Small intestine (tissue), 7 donors: ENCODE data around the gene PHLDA3. TPM values are rescaled to one million over a fixed set of nuclear protein-coding genes. Genes with fewer than 3 reads are reported as not detected.
A peak's percentile ranks its signal among the peaks of the same experiment; 100 is the strongest.
"Not testable (repeated sequence)": the region's sequence is repeated elsewhere in the genome, so short reads cannot be mapped to it uniquely, and the experiment has no call there.

Experiments used
- DNase-seq, 2 donors: peaks; one replicate each; pipeline versions ENCODE4 v3.0.0 to v3.0.0-alpha.2; 2013
- FAIRE-seq: peaks from 2 replicates; lab custom pipeline; 2012; peaks lifted over from hg19 to GRCh38; lab: Jason Lieb, UNC
- H3K27ac ChIP-seq, 3 donors: one replicate each; pipeline ENCODE4 v1.5.1; 2013; ENCODE audit warnings: low read length in 2 of 3, mild to moderate bottlenecking in 2 of 3, control low read depth in 1 of 3, inconsistent platforms in 1 of 3, low read depth in 1 of 3, moderate library complexity in 1 of 3
- H3K27me3 ChIP-seq, 3 donors: one replicate each; pipeline ENCODE4 v1.6.1; 2013; ENCODE audit warnings: low read length in 3 of 3, inconsistent platforms in 1 of 3; ENCODE audit not compliant: control insufficient read depth in 3 of 3, insufficient read depth in 3 of 3
- H3K36me3 ChIP-seq, 3 donors: one replicate each; pipeline ENCODE4 v1.6.1; 2013; ENCODE audit warnings: low read length in 3 of 3, inconsistent platforms in 1 of 3, low read depth in 1 of 3, mild to moderate bottlenecking in 1 of 3, moderate library complexity in 1 of 3; ENCODE audit not compliant: control insufficient read depth in 3 of 3, insufficient read depth in 2 of 3
- H3K4me1 ChIP-seq, 3 donors: one replicate each; pipeline ENCODE4 v1.6.1; 2013; ENCODE audit warnings: low read length in 2 of 3, inconsistent platforms in 1 of 3, low read depth in 1 of 3, mild to moderate bottlenecking in 1 of 3, moderate library complexity in 1 of 3; ENCODE audit not compliant: control insufficient read depth in 3 of 3, insufficient read depth in 2 of 3
- H3K4me3 ChIP-seq, 3 donors: one replicate each; pipeline ENCODE4 v1.5.1; 2013; ENCODE audit warnings: low read length in 3 of 3, control low read depth in 1 of 3, inconsistent platforms in 1 of 3, low read depth in 1 of 3, mild to moderate bottlenecking in 1 of 3, moderate library complexity in 1 of 3
- H3K9me3 ChIP-seq, 2 donors: one replicate each; pipeline ENCODE4 v1.6.1; 2013; ENCODE audit warnings: low read depth in 1 of 2, low read length in 1 of 2; ENCODE audit not compliant: control insufficient read depth in 2 of 2, insufficient read depth in 1 of 2
- WGBS, 3 donors: extraction: QIAGEN DNeasy Blood & Tissue Kit; methylation state at CpG; one replicate each; pipeline ENCODE4 v1.1.7; 2013; 5-methylcytosine and 5-hydroxymethylcytosine counted together
- polyA plus RNA-seq, 4 donors: library from polyadenylated mRNA; stranded (reverse) in 3 of 4; unstranded in 1 of 4; fragments of 200-250 nt in 3 of 4; fragments of 120-200 nt in 1 of 4; gene quantifications; one replicate each; pipeline versions ENCODE4 v1.2.1 to v1.2.3, GENCODE V29; 2013
- donor health status: healthy with polysubstance abuse.
- donor health status: control.
- donor health status: control.
- donor health status: Bipolar disorder and iron deficiency.
- donor health status: healthy.

PHLDA3 gene
- polyA plus RNA-seq, 4 donors = 0.89 to 13.3 (median 5.0) TPM

GRCh38 chr1:201472321-201472720 is 3.3 kb upstream of the PHLDA3 start:
- peaks cover 0 to 25% (median 4%) of the 10 kb centered on the region in 3 donors for H3K27me3 ChIP-seq
- DNase-seq, H3K9me3 ChIP-seq, H3K4me3 ChIP-seq, FAIRE-seq, H3K27ac ChIP-seq, H3K36me3 ChIP-seq: not testable (repeated sequence)
- H3K4me1 ChIP-seq = peaks cover 0 to 38% (median 0%) of the 10 kb centered on the region in 3 donors
- WGBS, 3 donors = 93 to 95% (median 94%) methylated on average over 8 of the region's 8 CpGs

DNA sequence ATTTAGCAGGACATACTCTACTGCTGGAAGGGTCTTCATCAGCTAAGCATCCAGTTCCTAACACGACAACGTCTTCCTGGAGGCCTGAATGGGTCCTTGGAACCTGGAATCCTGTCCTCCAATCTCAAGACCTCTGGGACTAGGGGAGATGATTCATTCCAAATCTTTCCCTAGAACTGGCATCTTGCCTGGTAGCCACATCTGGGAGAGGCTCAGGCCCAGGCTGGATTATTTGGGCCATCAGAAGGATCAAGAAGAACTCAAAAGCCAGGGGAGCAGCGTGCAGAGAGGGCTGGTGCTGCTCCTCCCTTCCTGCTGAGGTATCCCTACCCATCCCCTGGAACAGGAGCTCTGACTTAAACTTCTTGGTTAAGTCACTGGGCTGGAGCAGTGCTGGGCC is 2.8 kb upstream of the PHLDA3 start:
- DNase-seq (no peak), FAIRE-seq (no peak)
- H3K27ac ChIP-seq = no peak overlapping the region
- no peaks in the 10 kb centered on the region for H3K36me3 ChIP-seq
- 75 to 89% (median 83%) methylated on average over 3 of the region's 3 CpGs for WGBS, 3 donors
- H3K4me3 ChIP-seq = no peak overlapping the region
- peaks cover 0 to 37% (median 0%) of the 10 kb centered on the region in 3 donors for H3K4me1 ChIP-seq
- peaks cover 0 to 25% (median 4%) of the 10 kb centered on the region in 3 donors for H3K27me3 ChIP-seq
- H3K9me3 ChIP-seq = no peaks in the 10 kb centered on the region

GRCh38 chr1:201470581-201470980 is 1.6 kb upstream of the PHLDA3 start:
- Histone ChIP-seq H3K4me1 (peaks cover 0 to 26% (median 0%) of the 10 kb centered on the region in 3 donors), H3K36me3 (peaks cover 0 to 4% (median 0%) of the 10 kb centered on the region in 3 donors), H3K27me3 (peaks cover 0 to 25% (median 4%) of the 10 kb centered on the region in 3 donors), H3K4me3 (no peak overlapping the region), H3K27ac (no peak overlapping the region), H3K9me3 (no peaks in the 10 kb centered on the region)
- DNase-seq = no peak
- FAIRE-seq = no peak
- 45 to 77% (median 72%) methylated on average over 4 of the region's 4 CpGs for WGBS, 3 donors

DNA sequence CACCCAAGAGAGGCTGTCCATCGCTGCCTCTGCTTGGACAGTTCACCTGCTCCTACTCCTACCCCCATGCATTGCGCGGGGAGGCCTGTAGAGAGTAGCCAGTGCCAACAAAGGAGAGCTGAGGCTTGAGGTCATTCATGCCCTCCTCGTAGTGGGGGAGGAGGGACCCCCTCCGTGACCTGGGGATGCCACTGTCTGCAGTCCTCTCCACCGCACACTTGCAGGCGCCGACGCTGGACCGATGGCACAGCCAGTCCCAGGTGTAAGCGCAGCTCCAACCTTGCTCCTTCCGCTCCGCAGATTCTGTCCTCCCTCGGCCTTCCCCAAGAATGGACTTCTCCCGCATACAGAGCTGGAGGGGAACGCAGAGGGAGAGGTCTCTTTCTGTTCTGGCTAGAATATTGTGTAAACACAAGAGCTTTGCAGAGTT is 672 bp upstream of the PHLDA3 start:
- peak overlapping the region in 2 of 3 donors; percentile 21 to 31 for H3K27ac ChIP-seq
- H3K9me3 ChIP-seq = no peaks in the 10 kb centered on the region
- DNase-seq (no peak), FAIRE-seq (no peak)
- peaks cover 0 to 25% (median 4%) of the 10 kb centered on the region in 3 donors for H3K27me3 ChIP-seq
- peaks cover 0 to 17% (median 0%) of the 10 kb centered on the region in 3 donors for H3K4me1 ChIP-seq
- peak overlapping the region in 1 of 3 donors; percentile 51 for H3K4me3 ChIP-seq
- 41 to 56% (median 51%) methylated on average over 14 to 16 of the region's 16 CpGs for WGBS, 3 donors
- H3K36me3 ChIP-seq = peaks cover 0 to 7% (median 0%) of the 10 kb centered on the region in 3 donors

DNA sequence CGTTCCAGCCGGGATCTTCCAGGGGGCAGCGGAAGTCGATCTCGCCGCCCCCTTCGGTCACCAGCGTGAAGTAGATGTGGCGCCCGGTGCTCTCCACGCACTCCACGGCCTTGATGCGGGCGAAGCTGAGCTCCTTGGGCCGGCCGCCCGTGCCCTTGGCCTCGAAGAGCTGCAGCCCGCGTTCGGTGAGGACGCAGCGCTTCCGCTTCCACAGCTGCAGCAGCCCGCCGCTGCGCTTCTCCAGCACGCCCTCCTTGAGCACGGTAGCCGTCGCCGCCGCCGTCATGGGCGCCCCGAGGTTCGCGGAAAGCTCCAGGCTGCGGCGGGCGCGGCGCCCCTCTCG is 516 bp downstream of the PHLDA3 start:
- no peaks in the 10 kb centered on the region for H3K9me3 ChIP-seq
- peaks cover 0 to 25% (median 4%) of the 10 kb centered on the region in 3 donors for H3K27me3 ChIP-seq
- peaks cover 0 to 7% (median 0%) of the 10 kb centered on the region in 3 donors for H3K36me3 ChIP-seq
- peaks cover 0 to 14% (median 0%) of the 10 kb centered on the region in 3 donors for H3K4me1 ChIP-seq
- H3K4me3 ChIP-seq = peak overlapping the region; percentile 27 to 51 (median 49)
- DNase-seq (peak in 1 of 2 donors; percentile 70), FAIRE-seq (no peak)
- H3K27ac ChIP-seq = peak overlapping the region in 2 of 3 donors; percentile 21 to 62
- WGBS, 3 donors = 4 to 12% (median 5%) methylated on average over 31 to 44 of the region's 44 CpGs

GRCh38 chr1:201466492-201466891 is 2.5 kb downstream of the PHLDA3 start:
- FAIRE-seq (no peak), DNase-seq (no peak)
- H3K27me3 ChIP-seq = peaks cover 0 to 22% (median 4%) of the 10 kb centered on the region in 3 donors
- peaks cover 0 to 7% (median 0%) of the 10 kb centered on the region in 3 donors for H3K36me3 ChIP-seq
- H3K4me3 ChIP-seq = no peak overlapping the region
- H3K9me3 ChIP-seq = no peaks in the 10 kb centered on the region
- peaks cover 0 to 22% (median 0%) of the 10 kb centered on the region in 3 donors for H3K4me1 ChIP-seq
- H3K27ac ChIP-seq = peak overlapping the region in 1 of 3 donors; percentile 2
- 76 to 87% (median 79%) methylated on average over 3 of the region's 3 CpGs for WGBS, 3 donors

DNA sequence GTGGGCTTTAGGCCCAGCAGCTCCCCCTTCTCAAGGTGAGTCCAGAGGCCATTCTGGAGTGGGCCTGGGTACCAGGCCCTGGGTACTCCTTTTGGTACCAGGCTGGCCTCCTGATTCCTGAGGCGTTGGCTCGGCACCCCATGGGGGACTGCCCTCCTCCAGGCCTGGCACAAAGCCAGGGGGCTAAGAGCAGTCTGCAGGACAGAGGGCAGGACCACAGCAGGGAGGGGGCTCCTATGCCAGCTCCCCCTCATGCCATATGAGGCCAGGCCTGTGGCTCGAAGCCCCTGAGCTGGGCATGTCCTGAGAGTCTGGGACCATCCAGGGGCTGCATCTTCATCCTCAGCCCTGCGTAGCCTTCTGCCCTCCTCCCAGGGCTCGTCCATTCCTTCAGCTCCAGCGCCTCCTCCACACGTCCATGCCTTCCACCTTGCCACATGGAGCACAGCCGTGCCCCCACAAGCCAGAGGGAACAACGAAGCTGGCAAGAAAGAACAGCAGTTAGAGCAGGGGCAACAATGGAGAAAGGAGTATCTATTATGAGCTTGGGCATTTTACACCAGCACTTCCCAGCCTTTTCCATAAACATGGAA is 3.2 kb downstream of the PHLDA3 start:
- Histone ChIP-seq H3K36me3 (peaks cover 0 to 7% (median 0%) of the 10 kb centered on the region in 3 donors), H3K27ac (no peak overlapping the region), H3K9me3 (no peaks in the 10 kb centered on the region), H3K4me3 (no peak overlapping the region), H3K4me1 (peaks cover 0 to 27% (median 0%) of the 10 kb centered on the region in 3 donors), H3K27me3 (peaks cover 0 to 22% (median 4%) of the 10 kb centered on the region in 3 donors)
- FAIRE-seq (no peak), DNase-seq (no peak)
- WGBS, 3 donors = 85 to 89% (median 86%) methylated on average over 9 of the region's 9 CpGs

GRCh38 chr1:201463071-201463552 is 5.9 kb downstream of the PHLDA3 start:
- H3K27me3 ChIP-seq = peaks cover 0 to 6% (median 0%) of the 10 kb centered on the region in 3 donors
- peaks cover 0 to 21% (median 0%) of the 10 kb centered on the region in 3 donors for H3K4me1 ChIP-seq
- H3K9me3 ChIP-seq = no peaks in the 10 kb centered on the region
- DNase-seq (no peak), FAIRE-seq (no peak)
- H3K4me3 ChIP-seq = no peak overlapping the region
- H3K27ac ChIP-seq = peak overlapping the region in 1 of 3 donors; percentile 26
- WGBS, 3 donors = 73 to 83% (median 80%) methylated on average over 7 of the region's 7 CpGs
- peaks cover 0 to 7% (median 0%) of the 10 kb centered on the region in 3 donors for H3K36me3 ChIP-seq
